GM08714 (cell line): Measurements from ENCODE around the gene PC.

Experiments
- H3K4me3 ChIP-seq: fragments of 200-500 bp; sonication (Bioruptor generic); 2 replicates; pipeline ENCODE4 v1.5.1; 2014; ENCODE audit warnings: mild to moderate bottlenecking, low read length, inconsistent platforms
- ZNF274 ChIP-seq: IDR thresholded peaks from 2 replicates; pipeline ENCODE4 v1.6.1; 2012; ENCODE audit warnings: mild to moderate bottlenecking, low read depth, low read length

Gene PC

DNA sequence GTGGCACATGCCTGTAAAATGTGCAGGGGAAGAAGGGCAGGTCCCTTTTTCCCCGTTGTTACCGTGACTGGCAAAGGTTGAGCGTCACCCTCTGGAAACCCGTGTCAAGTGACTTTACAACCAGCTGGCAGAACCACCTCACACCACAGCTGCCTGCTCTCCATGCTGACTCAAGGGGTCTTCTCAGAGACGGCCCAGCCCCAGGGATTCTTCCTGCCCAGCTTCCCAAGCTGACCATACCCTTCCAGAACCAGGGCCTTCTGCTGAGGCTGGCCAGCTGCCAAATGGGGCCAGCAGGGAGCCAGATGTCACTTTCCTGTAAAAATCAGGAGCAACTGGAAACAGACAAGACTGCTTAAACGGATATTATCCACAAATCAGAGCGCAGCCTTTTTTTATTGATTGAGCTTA is 6.3 kb downstream of the PC start:
- TF ChIP-seq ZNF274: no peak
- H3K4me3 ChIP-seq: no peak overlapping the region

DNA sequence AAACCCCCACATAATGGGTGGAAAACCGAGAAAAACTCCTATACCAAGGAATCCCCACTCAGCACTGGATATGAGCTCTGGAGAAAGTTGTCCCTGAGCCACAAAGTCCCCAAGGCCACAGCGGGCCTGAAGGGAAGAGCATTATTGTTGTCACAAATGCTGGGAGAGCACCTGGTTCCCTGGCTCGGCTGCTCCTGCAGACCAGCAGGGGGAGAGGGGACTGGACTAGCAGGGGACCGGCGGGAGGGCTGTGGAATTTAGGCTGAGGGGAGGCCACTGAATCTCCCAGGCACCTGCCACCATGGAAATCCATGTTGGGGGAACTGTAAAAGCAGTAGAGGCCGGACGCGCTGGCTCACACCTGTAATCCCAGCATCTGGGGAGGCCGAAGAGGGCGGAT is 7.0 kb downstream of the PC start:
- TF ChIP-seq ZNF274: no peak
- H3K4me3 ChIP-seq: no peak overlapping the region

DNA sequence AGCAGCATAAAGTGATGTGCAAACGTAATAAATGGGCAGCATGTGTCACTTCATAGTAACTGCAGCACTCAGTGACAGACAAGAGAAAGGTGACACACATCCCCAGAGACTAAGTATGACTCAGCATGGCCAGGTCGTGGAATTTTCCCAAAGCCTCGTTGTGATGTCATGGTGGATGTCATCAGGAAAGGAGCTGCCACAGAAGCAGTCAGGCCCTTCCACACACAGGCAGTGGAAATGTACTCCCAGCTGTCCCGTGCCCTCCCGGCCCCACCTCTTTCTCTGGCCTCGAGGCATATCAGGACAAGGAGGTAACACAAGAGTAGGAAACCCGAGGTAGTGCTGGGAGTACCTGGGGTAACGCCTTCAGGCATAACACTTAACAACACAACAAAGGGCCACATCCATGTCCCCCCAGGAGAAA is 8.1 kb downstream of the PC start:
- no peak for TF ChIP-seq ZNF274
- no peak overlapping the region for H3K4me3 ChIP-seq

DNA sequence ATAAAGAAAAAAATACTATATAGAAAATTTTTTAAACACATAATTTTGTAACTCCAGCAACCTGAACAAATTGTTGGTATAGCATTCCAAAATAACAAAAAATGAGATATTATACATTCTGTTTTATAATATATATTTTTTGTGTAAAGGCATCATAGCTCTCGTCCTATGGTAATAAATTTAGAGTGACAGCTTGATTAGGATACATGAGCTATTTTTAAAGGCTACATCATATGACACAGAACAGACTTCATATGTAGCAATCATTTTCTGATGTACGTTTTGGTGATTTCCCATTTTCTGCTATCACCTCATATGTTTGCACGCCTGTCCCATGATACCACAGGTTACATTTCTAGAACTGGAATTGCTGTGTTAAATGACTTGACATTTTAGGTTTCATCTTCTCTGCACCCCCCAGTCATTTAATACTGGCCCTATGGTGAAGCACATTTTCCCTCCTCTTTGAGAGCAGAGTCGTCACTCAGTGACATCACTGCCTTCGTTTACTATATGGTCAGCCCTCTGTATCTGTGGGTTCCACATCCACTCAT is 19.5 kb downstream of the PC start:
- TF ChIP-seq ZNF274: no peak

DNA sequence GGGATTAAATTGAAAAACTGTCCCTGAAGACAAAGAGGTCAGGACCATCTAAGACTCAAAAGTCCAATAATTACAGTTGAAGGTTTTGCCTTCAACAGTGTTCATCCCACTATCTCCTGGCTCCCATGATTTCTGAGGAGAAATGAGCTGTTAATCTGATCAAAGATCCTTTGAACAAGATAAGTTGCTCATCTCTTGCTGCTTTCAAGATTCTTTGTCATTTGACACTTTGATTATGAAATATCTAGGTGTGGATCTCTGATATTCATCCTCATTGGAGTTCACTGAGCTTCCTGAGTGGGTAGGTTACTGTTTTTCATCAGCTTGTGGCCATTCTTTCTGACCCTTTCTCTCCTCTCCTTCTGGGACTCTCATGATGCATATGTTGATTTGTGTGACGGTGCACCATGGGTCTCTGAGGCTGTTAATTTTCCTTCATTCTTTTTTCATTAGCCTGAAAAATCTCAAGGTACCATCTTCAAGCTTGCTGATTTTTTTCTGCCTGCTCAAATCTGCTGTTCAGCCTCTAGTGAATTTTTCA is 20.9 kb downstream of the PC start:
- no peak overlapping the region for H3K4me3 ChIP-seq
- no peak for TF ChIP-seq ZNF274

More for the DNA sequence above, 19.5 kb downstream of the PC start:
- H3K4me3 ChIP-seq: no peak overlapping the region

DNA sequence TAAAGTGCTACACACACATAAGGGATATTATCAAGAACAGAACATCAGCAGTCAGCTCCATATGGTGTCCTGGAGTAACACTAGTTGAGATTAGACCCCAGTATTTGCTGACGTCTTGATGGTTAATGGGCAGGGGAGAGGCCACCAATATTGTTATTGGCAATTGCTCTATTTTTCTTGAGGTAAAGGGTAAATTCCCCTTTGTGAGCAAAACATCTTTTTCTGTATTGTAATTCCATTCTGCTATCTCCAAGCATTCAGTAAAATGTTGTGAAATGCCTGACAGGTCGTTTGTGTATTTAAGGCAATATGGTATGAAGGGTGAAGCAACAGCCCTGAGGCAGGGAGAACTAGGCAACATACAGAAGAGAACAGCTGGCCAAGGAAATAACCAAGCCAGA is 21.9 kb downstream of the PC start:
- H3K4me3 ChIP-seq: no peak overlapping the region
- no peak for TF ChIP-seq ZNF274

DNA sequence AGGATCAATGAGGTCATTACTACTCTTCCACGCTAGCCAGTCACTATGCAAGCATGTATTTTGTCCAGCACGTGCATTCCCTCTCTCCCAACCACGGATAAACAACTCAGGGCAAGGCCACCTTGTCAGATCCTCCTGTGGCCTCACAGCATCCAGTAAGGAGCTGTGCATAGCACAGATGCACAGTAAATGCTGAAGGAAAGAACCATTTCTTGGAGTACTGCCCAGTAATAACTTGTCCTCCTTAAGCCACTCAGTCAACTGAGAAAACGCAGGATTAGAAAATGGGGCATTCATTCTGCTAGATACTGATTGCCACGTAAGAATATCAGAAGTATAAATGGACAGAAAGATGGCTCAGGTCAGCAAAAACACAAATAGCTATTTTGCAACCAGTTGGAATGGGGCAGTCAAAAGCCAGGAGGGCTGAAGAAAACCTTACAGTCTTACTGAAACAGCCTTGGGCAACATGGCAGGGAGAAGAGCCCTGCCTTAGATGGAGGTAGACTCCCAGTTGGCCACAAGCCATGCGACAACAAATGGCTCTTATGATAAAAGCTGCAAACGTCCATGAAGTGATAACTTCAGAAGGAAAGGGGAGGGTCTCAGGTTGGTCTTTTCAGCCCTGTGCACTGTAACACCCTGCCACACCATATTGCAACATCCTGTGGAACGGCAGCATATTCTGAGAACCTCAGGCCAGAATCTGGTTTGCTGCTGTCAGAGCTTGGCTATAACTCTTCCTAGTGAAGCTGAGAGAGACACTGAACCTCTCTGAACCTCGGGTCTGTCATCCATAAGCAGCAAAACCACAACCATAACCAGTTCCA is 23.0 kb downstream of the PC start:
- TF ChIP-seq ZNF274: no peak
- H3K4me3 ChIP-seq: no peak overlapping the region

DNA sequence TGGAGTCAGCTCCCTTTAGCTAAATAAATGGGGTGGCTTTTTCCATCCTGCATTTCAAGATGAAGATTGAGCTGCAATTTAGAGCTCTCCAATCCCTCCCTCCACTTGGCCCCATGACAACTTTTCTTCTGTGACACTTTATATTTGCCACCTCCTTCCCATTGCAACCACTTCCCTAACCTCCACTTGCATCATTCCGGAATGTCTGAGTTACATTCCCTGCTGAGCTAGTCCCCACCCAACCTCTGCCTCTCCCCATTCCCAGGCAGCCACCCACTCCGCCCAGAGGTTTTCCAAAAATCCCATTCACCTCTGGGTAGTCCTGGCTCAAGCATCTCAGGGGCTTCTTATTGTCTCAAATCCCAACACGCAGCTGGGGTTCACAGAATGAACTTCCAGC is 24.7 kb downstream of the PC start:
- TF ChIP-seq ZNF274: no peak
- H3K4me3 ChIP-seq: no peak overlapping the region

DNA sequence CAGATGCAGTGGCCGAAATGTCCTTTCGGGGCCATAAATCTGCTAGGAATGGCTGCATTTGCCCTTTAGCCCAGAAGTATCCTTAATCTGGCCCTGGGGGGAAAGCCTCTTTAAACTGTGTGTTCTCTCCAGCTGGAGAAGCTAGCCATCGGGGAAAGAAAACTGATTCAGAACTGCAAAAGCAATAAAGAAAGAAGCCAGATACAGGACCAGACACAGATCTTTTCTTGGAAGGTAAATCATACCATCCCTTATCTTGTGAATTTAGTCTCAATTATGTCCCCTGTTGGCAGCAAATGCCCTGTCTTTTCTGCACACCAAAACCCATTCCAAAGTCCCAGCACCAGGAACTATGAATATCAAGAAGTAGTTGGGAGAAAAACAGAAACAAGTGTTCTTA is 25.6 kb downstream of the PC start:
- no peak overlapping the region for H3K4me3 ChIP-seq
- no peak for TF ChIP-seq ZNF274

DNA sequence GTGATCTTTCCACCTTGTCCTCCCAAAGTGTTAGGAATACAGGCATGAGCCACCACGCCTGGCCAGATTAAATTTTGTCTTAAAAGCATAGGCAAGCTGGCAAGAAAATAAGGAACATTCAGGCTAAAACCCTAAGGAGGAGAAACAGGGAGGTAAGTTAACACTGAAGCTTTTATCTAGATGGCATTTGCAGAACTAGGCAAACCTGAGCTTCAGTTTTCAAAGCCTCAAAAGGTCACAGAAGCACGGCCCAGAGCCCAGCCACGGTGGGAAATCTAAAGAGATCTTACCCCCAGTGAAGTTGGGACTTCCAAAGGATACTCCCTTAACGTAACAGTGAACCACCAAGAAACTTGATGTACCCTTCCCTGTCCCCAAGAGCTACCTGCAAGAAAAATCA is 28.4 kb downstream of the PC start:
- no peak overlapping the region for H3K4me3 ChIP-seq
- TF ChIP-seq ZNF274: no peak

DNA sequence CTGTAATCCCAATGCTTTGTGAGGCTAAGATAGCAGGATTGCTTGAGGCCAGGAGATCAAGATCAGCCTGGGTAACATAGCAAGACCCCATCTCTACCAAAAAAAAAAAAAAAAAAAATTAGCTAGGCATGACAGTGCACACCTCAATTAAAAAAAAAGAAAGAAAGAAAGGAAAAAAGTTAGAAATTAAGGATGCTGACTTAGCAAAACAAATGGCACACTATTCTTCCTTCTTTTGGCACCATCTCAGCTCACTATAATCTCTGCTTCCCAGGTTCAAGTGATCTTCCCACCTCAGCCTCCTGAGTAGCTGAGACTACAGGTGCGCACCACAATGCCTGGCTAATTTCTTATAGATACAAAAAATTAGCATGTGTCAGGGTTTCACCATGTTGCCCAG is 33.9 kb downstream of the PC start:
- no peak for TF ChIP-seq ZNF274
- no peak overlapping the region for H3K4me3 ChIP-seq

DNA sequence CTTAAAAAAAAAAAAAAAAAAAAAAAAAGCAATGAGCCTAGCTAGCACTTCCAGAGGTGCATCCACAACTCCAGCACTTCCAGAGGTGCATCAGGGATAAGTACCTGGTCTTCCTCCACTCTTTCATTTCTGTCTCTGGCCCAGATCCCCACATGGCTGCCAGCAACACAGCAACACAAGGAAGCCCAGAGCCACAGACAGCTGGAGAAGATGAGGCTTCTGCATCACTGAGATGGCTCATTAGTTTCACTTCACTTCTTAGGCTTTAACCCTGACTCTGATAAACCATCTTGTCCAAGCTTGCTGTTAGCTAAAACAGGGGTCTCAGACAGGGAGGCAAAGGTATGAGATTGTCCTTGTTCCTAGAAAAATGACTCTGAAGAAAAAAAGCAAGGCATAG is 35.6 kb downstream of the PC start:
- TF ChIP-seq ZNF274: no peak

DNA sequence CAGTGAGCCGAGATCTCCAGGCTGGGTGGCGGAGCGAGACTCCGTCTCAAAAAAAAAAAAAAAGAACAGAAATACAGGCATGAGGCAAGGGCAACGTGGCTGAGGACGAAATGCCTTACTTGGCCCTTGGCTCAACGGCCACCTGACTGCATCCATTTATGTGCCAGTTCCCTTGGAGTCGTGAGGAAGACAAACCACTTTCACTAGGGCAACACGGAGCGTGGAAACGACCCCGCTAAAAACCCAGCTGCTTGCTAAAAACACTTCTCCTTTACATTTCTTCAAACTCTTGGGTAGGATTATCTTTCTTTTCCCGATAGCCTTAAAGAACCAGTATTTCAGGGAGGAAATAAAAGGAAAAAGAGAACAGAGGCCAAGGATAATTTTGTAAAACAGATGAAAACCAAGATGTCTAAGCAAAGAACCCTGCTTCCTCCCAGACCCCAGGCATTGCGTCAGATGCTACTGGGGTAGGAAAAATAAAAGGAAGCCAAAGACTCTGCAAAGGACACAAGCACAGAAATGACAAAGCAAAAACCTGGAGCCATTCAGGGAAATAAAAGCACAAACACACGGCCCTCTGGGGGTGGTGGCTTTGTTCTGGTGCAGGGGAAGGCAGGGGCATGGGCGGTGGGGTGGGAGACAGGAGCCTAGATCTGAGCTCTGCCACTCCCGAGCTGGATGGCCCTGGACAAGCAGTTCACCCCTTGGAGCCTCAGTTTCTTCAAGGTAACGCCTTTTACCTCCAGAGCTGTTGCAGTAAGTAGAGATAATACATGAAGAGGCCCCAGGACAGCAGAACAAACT is 37.0 kb downstream of the PC start:
- H3K4me3 ChIP-seq: no peak overlapping the region
- TF ChIP-seq ZNF274: no peak

More for the DNA sequence above, 35.6 kb downstream of the PC start:
- H3K4me3 ChIP-seq: no peak overlapping the region

DNA sequence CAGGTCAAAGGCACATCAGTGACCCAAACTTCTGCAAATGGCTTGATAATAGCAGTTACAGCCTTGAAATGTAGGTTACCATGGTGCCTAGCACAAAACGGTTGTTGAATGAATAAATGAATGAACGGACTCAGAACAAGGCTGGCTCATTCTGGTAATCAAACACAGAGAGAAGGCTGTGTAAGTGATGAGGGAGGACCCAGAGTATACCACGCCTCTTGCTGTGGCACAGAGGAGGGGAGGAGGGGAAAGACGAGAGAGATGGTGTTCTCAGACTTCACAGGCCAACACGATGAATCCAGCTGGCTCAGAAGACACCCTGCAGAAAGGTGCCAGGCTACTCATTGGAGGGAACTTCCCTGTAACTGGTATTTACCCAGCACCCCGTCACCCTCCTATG is 38.3 kb downstream of the PC start:
- H3K4me3 ChIP-seq: no peak overlapping the region
- no peak for TF ChIP-seq ZNF274
